NCI-H2227 treated with DMSO at 0.1 percent for 48 hours (cell line): ENCODE results near the gene LTA.
"Not testable (repeated sequence)": the region's sequence is repeated elsewhere in the genome, so short reads cannot be mapped to it uniquely, and the experiment has no call there.

Source experiments
- DNase-seq: peaks from one replicate; lab custom pipeline; 2025; lab: John Stamatoyannopoulos, UW

The LTA gene

DNA sequence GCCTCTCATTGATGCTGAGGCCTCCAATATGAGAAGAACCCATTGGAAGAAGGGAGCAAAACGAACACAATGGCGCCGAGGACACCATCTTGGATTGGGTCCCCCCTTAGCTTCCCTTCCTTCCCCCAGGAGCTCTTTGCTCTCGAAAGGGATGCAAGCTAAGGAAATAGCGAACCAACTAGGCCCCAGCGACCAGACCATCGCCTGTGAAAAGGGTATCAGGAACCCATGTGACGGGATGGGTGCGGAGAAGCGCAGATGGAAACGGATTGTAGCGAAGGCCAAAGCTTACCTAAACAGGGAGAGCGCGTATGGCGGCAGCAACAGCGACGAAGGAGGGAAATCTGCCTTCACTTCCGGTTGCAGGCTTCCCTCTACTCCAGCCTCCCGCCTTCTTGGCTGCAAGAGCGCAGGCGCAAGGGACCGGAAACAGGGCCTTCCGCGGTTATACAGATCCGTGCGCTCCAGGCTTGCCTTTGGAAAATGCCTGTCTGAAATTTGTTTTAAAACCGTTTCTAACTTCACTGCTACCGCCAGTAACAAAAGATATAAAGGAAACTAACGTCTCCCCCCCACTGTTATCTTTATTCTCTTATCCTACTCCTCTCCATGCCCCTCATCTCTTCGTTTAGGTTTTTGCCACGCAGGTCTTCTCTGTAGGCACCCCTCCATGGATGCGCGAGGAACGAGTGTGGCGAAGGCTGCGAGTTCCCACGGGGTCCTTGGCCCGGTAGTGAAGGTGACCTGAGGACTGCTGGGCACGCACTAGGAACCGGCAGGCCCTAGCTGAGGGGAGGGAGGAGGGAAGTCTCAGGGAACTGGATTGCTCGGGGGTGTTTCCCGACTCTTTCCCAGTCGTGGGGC, 30.2 kb upstream of the LTA start, which contains the start of gene DDX39B:
Gene DDX39B, minus strand, starts transcription at position 346 of the 864 bp plus-strand sequence. CDS start 1,471 bp downstream, outside the sequence.
- peak; percentile 97 for DNase-seq

- no peak for DNase-seq
Measured at GRCh38 chr6:31543639-31544038, 28.4 kb upstream of the LTA start.

DNA sequence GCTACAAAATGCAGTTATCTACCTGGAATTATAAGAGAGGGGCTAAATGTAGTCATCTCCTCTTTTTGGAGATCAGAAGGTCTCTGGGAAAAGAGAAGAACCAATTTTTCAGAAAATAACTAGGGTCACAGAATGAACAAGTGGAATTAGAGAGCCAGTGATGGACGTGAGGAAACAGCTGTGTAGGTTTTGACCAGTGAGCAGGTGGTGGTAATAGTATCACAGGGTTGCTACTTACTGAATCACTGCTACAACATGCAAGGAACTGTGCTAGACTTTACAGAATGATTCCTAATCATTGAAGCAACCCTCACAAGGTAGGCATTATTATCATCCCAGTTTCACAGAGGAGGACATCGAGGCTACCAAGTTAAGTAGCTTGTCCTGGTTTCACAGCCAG, 27.4 kb upstream of the LTA start:
- no peak for DNase-seq

DNA sequence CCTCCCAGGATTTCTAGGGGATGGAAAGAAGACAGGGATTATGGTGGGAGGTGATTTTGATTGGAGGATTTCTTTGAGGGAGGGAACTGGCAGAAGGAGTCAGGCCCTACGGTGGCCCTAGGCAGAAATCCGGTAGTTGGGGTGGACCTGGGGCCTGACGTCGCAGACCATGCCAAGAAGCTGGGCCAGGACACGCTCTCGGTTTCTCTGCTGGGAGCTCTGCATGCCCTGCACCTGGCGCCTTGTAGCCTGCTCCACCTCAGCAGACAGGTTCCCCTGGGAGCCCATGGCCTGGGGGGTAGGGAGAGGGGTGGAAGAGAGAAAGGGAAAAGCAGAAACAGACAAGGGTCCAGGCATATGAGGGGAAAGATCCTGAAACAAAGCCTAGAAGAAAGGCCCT, 26.8 kb upstream of the LTA start:
- DNase-seq, result no peak

DNA sequence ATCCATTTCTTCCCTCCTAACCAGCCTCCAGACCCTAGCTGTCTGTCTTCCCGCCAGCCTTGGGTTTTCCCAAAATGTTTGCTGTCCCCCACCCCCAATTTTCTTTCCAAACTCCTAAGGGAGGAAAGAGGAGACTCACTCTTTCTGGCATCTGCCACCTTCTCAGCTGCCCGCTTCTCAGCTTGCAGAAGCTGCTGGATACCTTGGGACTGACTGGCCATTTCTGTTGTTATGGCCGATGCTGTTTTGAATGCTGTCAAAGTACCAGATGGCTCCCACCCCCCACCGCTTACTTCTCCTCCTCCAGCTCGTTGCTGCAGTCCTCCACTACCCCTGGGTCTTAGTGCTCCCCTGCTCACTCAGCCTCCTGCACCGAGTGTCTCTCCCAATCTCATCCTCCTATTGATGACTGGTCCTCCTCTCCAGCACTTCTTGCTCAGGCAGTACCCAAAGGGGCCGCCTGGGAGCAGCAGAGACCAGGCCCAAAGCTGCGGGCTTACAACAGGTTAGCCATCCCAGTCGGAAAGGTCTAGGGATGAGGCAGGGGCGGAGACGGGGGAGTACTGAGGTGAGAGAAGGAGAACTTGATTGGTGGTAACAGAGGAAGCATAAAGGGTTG, 25.6 kb upstream of the LTA start, which contains the start of gene ATP6V1G2:
Gene ATP6V1G2, minus strand, starts transcription at position 270 of the 619 bp plus-strand sequence. Its CDS starts 49 bp downstream, at position 221.
- DNase-seq, result peak; percentile 97

DNA sequence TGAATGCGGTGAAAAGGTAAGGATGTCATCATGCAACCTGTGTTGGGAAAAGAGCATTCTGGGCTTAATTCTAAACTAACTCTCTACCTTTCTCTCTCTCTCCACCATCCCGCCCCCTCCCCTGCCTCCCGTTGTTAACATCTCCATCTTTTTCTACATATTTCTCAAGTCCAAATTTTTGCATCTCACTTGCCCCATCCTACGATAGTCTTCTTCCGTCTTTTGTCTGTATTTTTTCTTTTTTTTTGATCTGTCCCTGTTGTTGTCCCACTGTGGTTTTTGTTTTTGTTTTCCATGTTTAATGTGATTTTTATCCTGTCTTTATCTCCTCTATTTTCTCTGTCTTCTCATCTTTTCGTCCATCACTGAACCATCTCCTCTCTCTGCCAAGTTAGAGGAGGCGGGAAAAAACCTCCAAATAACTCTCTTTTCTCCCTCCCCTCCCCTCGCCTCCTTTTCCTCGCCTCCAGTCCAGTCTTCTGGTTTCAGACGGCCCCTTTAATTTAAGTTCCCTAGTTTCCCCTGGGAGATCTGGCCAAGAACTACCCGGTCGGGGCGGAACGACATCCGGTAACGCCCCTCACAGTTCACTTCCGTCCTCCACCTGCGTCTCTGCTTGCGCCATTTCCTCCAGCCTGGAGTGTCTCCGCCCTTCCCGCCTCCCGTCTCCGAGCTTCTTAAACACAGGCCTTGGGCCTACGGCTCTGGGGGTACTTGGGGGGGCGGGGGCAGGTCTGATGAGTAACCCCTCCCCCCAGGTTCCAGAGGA, 24.9 kb upstream of the LTA start, which contains the start of gene NFKBIL1:
Gene NFKBIL1, plus strand, starts transcription at position 651 of the 769 bp plus-strand sequence. Its CDS starts 87 bp downstream, at position 738.
- peak; percentile 97 for DNase-seq

- DNase-seq, result peak; percentile 20
Measured at GRCh38 chr6:31547727-31548543, 24.2 kb upstream of the LTA start.

DNA sequence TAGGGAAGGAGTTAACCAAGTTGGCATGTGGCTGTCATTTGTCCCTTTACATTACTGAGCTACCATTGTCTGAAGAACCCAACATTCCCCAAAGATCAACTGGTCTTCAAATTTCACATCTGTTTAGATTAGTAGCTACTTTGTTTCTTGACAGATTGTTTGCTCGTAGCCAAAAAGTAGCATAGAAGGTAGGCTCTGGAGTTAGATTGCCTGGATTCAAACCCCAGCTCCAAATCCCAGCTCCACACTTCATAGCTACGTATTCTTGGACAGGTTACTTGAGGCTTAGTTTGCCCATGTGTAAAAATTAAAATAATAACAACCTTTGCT, 23.6 kb upstream of the LTA start:
- no peak for DNase-seq

GRCh38 chr6:31551371-31551770, 20.7 kb upstream of the LTA start:
- not testable (repeated sequence) for DNase-seq

GRCh38 chr6:31556307-31556706, 15.8 kb upstream of the LTA start:
- DNase-seq, result no peak

DNA sequence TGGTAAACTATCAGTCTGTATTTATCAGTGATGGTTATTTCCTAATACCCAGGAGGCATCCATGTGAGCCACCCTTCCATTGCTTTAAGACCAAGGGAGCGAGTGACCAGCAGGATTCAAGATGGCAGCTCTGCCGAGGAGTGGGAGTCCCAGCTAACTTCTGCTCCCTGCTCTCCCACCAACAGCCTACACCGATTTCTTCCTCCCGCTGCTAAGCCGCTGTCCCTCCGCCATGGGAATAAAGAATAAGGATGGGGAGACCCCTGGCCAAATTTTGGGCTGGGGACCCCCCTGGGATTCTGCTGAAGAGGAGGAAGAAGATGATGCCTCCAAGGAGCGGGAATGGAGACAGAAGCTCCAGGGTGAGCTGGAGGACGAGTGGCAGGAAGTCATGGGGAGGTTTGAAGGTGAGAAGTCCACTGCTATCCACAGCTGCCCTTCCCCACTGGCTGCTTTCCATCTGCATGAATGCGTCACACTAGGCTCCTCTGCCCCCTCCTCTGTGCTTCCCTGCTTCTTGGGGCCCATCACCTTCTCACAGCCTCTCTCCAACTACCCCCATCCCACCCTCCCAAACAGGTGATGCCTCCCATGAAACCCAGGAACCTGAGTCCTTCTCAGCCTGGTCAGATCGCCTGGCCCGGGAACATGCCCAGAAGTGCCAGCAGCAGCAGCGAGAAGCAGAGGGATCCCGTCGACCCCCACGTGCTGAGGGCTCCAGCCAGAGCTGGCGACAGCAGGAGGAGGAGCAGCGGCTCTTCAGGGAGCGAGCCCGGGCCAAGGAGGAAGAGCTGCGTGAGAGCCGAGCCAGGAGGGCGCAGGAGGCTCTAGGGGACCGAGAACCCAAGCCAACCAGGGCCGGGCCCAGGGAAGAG, 14.4 kb upstream of the LTA start:
- no peak for DNase-seq

- DNase-seq, result no peak
Measured at GRCh38 chr6:31558318-31558625, 13.8 kb upstream of the LTA start.

GRCh38 chr6:31558631-31559500, 13.2 kb upstream of the LTA start:
- no peak for DNase-seq

DNA sequence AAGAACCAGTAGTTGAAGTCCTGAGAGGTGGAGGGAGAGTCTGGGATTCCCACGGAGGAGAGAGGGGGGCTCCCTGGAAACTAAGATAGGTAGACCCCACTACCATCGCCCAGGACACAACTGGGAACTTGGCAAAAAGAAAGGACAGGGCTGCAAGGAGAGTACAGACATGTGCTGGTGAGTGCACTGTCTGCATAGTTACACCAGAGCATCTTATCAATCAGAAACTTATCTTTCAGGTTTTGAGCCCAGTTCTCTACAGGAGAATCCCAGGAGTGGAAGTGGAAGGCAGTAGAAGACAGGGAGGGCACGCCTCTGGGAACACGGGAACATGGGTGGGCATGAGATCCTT, 12.5 kb upstream of the LTA start:
- no peak for DNase-seq

- DNase-seq, result no peak
Measured at GRCh38 chr6:31559958-31560696, 12.0 kb upstream of the LTA start.

DNA sequence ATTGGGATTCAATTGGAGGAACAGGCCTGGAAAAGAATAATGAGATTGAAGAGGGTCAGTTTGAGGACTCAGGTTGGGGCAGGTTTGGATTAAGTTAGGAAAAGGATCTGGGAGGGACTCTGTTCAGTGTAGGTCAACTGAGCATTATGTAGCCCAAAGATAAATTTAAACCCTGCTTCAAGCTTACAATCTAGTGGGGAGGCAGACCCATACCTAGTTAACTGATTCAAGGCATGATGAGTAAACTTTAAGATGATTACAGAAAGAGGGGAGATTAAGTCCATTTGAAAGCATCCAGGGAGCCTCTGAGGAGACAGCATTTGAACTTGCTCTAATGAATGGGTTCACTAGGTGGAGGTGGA, 11.4 kb upstream of the LTA start:
- no peak for DNase-seq

GRCh38 chr6:31567531-31568370, 4.3 kb upstream of the LTA start:
- DNase-seq, result no peak

DNA sequence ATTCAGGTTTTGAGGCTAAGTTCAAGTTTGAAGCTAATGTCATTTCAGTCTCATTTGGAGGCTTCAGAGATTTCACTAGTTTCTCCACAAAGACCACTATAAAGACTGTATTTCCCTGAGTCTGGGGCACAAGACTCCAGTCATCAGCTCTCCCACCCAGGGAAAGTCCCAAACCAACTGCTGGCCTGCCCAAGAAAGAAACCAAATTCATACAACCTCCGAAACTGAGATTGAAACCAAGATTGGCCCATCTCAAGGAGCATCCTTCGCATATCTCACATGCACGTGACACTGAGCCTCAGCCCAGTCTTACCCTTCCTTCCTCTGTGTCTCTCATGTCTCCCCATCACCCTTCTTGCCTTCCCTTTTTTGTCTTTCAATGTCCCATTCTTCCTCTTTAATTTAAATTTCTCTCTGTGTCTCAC, 3.5 kb upstream of the LTA start:
- DNase-seq, result no peak
